CD1c-positive myeloid dendritic cell (primary cell): ENCODE data around the gene GRM7.

Experiments used
- DNase-seq: peaks from one replicate; pipeline ENCODE4 v3.0.0-alpha.2; 2016; ENCODE audit errors: extremely low spot score

The GRM7 gene

GRCh38 chr3:7400360-7400759, 539.4 kb downstream of the GRM7 start:
- DNase-seq: no peak

- DNase-seq: no peak
Observed at GRCh38 chr3:7401418-7401817, 540.5 kb downstream of the GRM7 start.

- DNase-seq: no peak
Observed at GRCh38 chr3:7407107-7407506, 546.2 kb downstream of the GRM7 start.

- DNase-seq: no peak
Observed at GRCh38 chr3:7410782-7411181, 549.9 kb downstream of the GRM7 start.

- DNase-seq: no peak
Observed at GRCh38 chr3:7421065-7421464, 560.1 kb downstream of the GRM7 start.

GRCh38 chr3:7423036-7423435, 562.1 kb downstream of the GRM7 start:
- DNase-seq: no peak

GRCh38 chr3:7423995-7424394, 563.1 kb downstream of the GRM7 start:
- DNase-seq: no peak

GRCh38 chr3:7428206-7428718, 567.3 kb downstream of the GRM7 start:
- no peak for DNase-seq

- DNase-seq: no peak
Observed at GRCh38 chr3:7432610-7433009, 571.7 kb downstream of the GRM7 start.

- DNase-seq: no peak
Observed at GRCh38 chr3:7433073-7433472, 572.2 kb downstream of the GRM7 start.

- DNase-seq: peak; percentile 9
Observed at GRCh38 chr3:7436542-7436941, 575.6 kb downstream of the GRM7 start.

GRCh38 chr3:7437231-7437630, 576.3 kb downstream of the GRM7 start:
- no peak for DNase-seq

GRCh38 chr3:7439101-7439680, 578.3 kb downstream of the GRM7 start:
- no peak for DNase-seq

- DNase-seq: no peak
Observed at GRCh38 chr3:7444886-7445285, 584.0 kb downstream of the GRM7 start.

GRCh38 chr3:7445331-7445730, 584.4 kb downstream of the GRM7 start:
- no peak for DNase-seq

- DNase-seq: peak; percentile 43
Observed at GRCh38 chr3:7447197-7447769, 586.4 kb downstream of the GRM7 start.

GRCh38 chr3:7456386-7456785, 595.5 kb downstream of the GRM7 start:
- no peak for DNase-seq

GRCh38 chr3:7461202-7461825, 600.4 kb downstream of the GRM7 start:
- peak; percentile 12 for DNase-seq

GRCh38 chr3:7469866-7470265, 609.0 kb downstream of the GRM7 start:
- no peak for DNase-seq

- DNase-seq: no peak
Observed at GRCh38 chr3:7484636-7485035, 623.7 kb downstream of the GRM7 start.

- no peak for DNase-seq
Observed at GRCh38 chr3:7487763-7488162, 626.8 kb downstream of the GRM7 start.

GRCh38 chr3:7489417-7489816, 628.5 kb downstream of the GRM7 start:
- DNase-seq: no peak

GRCh38 chr3:7498715-7499114, 637.8 kb downstream of the GRM7 start:
- DNase-seq: no peak
